HepG2 (cell line): ENCODE measurements around the gene SLC25A38. TPM values are rescaled to one million over a fixed set of nuclear protein-coding genes. Genes with fewer than 3 reads are reported as not detected.

ENCODE experiments used
- CEBPG ChIP-seq: IDR thresholded peaks from 2 replicates; pipeline ENCODE4 v1.6.1; 2016
- ETV5 ChIP-seq: IDR thresholded peaks from 2 replicates; pipeline ENCODE4 v1.6.1; 2018; ENCODE audit warnings: missing biosample characterization, missing genetic modification reagents, inconsistent platforms, borderline replicate concordance
- HOXA7 ChIP-seq: sonication (generic); formaldehyde crosslinking; IDR thresholded peaks from 2 replicates; pipeline ENCODE4 v1.8.1; 2022; ENCODE audit warnings: mild to moderate bottlenecking, missing genetic modification reagents, moderate library complexity
- MED1 ChIP-seq: sonication (generic); formaldehyde crosslinking; IDR thresholded peaks from 2 replicates; pipeline ENCODE4 v1.4.0; 2020; ENCODE audit warnings: missing genetic modification reagents
- MIER3 ChIP-seq: IDR thresholded peaks from 2 replicates; pipeline ENCODE4 v1.6.1; 2016; ENCODE audit warnings: missing compliant biosample characterization, borderline replicate concordance
- RFXANK ChIP-seq: IDR thresholded peaks from 2 replicates; pipeline ENCODE4 v1.6.1; 2016
- SNAPC2 ChIP-seq: sonication (generic); formaldehyde crosslinking; IDR thresholded peaks from 2 replicates; pipeline ENCODE4 v1.8.1; 2022; ENCODE audit warnings: mild to moderate bottlenecking, missing genetic modification reagents
- TBP ChIP-seq: sonication (generic); formaldehyde crosslinking; IDR thresholded peaks from 2 replicates; pipeline ENCODE4 v1.5.0; 2020; ENCODE audit warnings: missing genetic modification reagents
- ZEB1 ChIP-seq: IDR thresholded peaks from 2 replicates; pipeline ENCODE4 v1.6.1; 2012; ENCODE audit warnings: mild to moderate bottlenecking, low read depth, inconsistent platforms; ENCODE audit not compliant: insufficient replicate concordance
- ZNF124 ChIP-seq: sonication (generic); formaldehyde crosslinking; IDR thresholded peaks from 2 replicates; pipeline ENCODE4 v1.4.0; 2020; ENCODE audit warnings: missing genetic modification reagents
- ZNF224 ChIP-seq: sonication (generic); formaldehyde crosslinking; IDR thresholded peaks from 2 replicates; pipeline ENCODE4 v1.5.0; 2020; ENCODE audit warnings: mild to moderate bottlenecking, missing genetic modification reagents
- ZNF30 ChIP-seq: sonication (generic); formaldehyde crosslinking; IDR thresholded peaks from 2 replicates; pipeline ENCODE4 v1.5.0; 2020; ENCODE audit warnings: mild to moderate bottlenecking, missing genetic modification reagents
- ZNF605 ChIP-seq: sonication (generic); formaldehyde crosslinking; IDR thresholded peaks from 2 replicates; pipeline ENCODE4 v1.8.0; 2022; ENCODE audit warnings: mild to moderate bottlenecking, missing genetic modification reagents
- ZNF703 ChIP-seq: sonication (generic); formaldehyde crosslinking; IDR thresholded peaks from 2 replicates; pipeline ENCODE4 v1.5.1; 2020; ENCODE audit warnings: missing genetic modification reagents, mild to moderate bottlenecking, moderate library complexity, borderline replicate concordance
- ZNF788 ChIP-seq: sonication (generic); formaldehyde crosslinking; IDR thresholded peaks from 2 replicates; pipeline ENCODE4 v1.5.0; 2020; ENCODE audit warnings: mild to moderate bottlenecking, missing genetic modification reagents, borderline replicate concordance
- polyA plus RNA-seq, 8 experiments: library from polyadenylated mRNA; depleted of rRNA in 3 of 8; stranded (reverse) in 7 of 8; unstranded in 1 of 8; fragments of >200 nt; fragmentation: Illumina TruSeq in 4 of 8; extraction: Trizol in 4 of 8; gene quantifications; 2 replicates each; pipeline versions ENCODE4 v1.2.1 to v1.2.3, GENCODE V29; 2011 to 2016; ENCODE audit warnings: low read depth in 4 of 8, missing spikeins in 1 of 8, mixed read lengths in 1 of 8; ENCODE audit not compliant: insufficient read depth in 1 of 8
- total RNA-seq, 5 experiments: library from RNA; depleted of rRNA; stranded (reverse); fragments of >200 nt; fragmentation: Illumina TruSeq; extraction: Trizol; gene quantifications; 2 replicates each; pipeline ENCODE4 v1.2.3, GENCODE V29; 2016; ENCODE audit warnings: low read depth in 1 of 5
- TF ChIP-seq, protein P1 (sequence below): sonication (generic); formaldehyde crosslinking; IDR thresholded peaks from 2 replicates; pipeline ENCODE4 v1.8.0; 2022; ENCODE audit warnings: mild to moderate bottlenecking, missing genetic modification reagents, moderate library complexity
- TF ChIP-seq, protein P2 (sequence below): sonication (generic); formaldehyde crosslinking; IDR thresholded peaks from 2 replicates; pipeline ENCODE4 v1.4.0; 2020; ENCODE audit warnings: low read depth, missing genetic modification reagents
- TF ChIP-seq, protein P3 (sequence below): IDR thresholded peaks from 2 replicates; pipeline ENCODE4 v1.6.1; 2016; ENCODE audit warnings: control low read depth
- TF ChIP-seq, protein P4 (sequence below): sonication (generic); formaldehyde crosslinking; conservative IDR thresholded peaks from 2 replicates; pipeline ENCODE4 v1.4.0; 2020; ENCODE audit warnings: missing genetic modification reagents
- TF ChIP-seq, protein P5 (sequence below): IDR thresholded peaks from 2 replicates; pipeline ENCODE4 v1.6.1; 2018; ENCODE audit warnings: missing genetic modification reagents, mild to moderate bottlenecking, missing compliant biosample characterization
- TF ChIP-seq, protein P6 (sequence below): sonication (generic); formaldehyde crosslinking; IDR thresholded peaks from 2 replicates; pipeline ENCODE4 v1.5.0; 2020; ENCODE audit warnings: mild to moderate bottlenecking, missing genetic modification reagents

Gene SLC25A38
- total and polyA plus RNA-seq, 2 of the 13 experiments (the other 11 are each of a cell fraction or from before 2014, with no cell fraction given), result 32.5 to 35.4 TPM

DNA sequence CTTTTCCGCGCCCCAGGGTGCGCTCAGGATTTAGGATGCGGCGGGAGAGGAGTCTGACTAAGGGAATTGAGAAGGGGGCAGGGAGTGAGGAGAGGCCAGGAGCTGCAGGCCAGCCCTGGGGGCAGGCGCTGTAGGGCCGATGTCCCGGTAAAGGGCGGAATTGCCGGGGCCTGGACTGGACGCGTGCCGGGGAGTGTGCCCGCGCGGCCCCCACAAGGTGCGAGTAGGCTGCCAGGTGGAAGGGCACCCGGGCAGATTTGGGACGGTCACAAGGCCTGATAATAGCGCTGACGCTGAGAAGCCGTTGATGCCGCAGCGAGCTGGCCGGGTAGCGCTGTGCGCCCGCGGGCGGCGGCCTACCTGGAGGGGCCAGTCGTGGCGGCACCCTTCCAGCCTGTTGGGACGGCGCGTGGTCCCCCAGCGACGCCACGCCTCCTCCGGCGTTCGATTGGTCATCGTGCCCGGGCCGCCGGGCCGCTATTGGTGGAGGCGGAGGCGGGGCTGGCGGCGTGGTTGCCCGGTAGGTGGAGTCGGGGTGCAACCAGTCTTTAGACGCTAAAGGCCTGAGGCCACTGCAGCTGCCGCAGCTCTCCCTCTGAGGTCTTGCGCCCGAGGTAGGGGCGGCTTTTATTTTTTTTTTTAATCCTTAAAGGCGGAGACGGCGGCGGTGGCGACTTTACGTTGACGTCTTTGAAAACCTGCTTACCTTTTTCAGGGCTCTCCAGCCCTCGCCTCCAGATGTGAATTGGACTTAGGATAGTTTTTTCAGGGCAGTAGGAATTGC lies 903 bp downstream of the SLC25A38 start (continued):
- TF ChIP-seq MED1 (CRISPR knock-in tag) (no peak), TBP (CRISPR knock-in tag) (no peak), HOXA7 (no peak), ETV5 (CRISPR knock-in tag) (peak; percentile 38; the same call in 1 of the 2 replicates), ZNF703 (CRISPR knock-in tag) (no peak), ZEB1 (no peak), ZNF30 (CRISPR knock-in tag) (no peak), ZNF788 (peak; percentile 51; the same call in 1 of the 2 replicates), MIER3 (CRISPR knock-in tag) (no peak), ZNF224 (CRISPR knock-in tag) (no peak), ZNF605 (CRISPR knock-in tag) (no peak), CEBPG (CRISPR knock-in tag) (no peak), ZNF124 (no peak), RFXANK (CRISPR knock-in tag) (no peak), SNAPC2 (CRISPR knock-in tag) (no peak)
- TF ChIP-seq, protein P1, sequence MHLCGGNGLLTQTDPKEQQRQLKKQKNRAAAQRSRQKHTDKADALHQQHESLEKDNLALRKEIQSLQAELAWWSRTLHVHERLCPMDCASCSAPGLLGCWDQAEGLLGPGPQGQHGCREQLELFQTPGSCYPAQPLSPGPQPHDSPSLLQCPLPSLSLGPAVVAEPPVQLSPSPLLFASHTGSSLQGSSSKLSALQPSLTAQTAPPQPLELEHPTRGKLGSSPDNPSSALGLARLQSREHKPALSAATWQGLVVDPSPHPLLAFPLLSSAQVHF, result peak; percentile 26; the same call in 1 of the 2 replicates
- TF ChIP-seq, protein P2, sequence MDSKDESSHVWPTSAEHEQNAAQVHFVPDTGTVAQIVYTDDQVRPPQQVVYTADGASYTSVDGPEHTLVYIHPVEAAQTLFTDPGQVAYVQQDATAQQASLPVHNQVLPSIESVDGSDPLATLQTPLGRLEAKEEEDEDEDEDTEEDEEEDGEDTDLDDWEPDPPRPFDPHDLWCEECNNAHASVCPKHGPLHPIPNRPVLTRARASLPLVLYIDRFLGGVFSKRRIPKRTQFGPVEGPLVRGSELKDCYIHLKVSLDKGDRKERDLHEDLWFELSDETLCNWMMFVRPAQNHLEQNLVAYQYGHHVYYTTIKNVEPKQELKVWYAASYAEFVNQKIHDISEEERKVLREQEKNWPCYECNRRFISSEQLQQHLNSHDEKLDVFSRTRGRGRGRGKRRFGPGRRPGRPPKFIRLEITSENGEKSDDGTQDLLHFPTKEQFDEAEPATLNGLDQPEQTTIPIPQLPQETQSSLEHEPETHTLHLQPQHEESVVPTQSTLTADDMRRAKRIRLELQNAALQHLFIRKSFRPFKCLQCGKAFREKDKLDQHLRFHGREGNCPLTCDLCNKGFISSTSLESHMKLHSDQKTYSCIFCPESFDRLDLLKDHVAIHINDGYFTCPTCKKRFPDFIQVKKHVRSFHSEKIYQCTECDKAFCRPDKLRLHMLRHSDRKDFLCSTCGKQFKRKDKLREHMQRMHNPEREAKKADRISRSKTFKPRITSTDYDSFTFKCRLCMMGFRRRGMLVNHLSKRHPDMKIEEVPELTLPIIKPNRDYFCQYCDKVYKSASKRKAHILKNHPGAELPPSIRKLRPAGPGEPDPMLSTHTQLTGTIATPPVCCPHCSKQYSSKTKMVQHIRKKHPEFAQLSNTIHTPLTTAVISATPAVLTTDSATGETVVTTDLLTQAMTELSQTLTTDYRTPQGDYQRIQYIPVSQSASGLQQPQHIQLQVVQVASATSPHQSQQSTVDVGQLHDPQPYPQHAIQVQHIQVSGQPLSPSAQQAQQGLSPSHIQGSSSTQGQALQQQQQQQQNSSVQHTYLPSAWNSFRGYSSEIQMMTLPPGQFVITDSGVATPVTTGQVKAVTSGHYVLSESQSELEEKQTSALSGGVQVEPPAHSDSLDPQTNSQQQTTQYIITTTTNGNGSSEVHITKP, result peak; percentile 17; the same call in 1 of the 2 replicates
- TF ChIP-seq, protein P3, sequence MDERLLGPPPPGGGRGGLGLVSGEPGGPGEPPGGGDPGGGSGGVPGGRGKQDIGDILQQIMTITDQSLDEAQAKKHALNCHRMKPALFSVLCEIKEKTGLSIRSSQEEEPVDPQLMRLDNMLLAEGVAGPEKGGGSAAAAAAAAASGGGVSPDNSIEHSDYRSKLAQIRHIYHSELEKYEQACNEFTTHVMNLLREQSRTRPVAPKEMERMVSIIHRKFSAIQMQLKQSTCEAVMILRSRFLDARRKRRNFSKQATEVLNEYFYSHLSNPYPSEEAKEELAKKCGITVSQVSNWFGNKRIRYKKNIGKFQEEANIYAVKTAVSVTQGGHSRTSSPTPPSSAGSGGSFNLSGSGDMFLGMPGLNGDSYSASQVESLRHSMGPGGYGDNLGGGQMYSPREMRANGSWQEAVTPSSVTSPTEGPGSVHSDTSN (CRISPR knock-in tag), result no peak
- TF ChIP-seq, protein P4, sequence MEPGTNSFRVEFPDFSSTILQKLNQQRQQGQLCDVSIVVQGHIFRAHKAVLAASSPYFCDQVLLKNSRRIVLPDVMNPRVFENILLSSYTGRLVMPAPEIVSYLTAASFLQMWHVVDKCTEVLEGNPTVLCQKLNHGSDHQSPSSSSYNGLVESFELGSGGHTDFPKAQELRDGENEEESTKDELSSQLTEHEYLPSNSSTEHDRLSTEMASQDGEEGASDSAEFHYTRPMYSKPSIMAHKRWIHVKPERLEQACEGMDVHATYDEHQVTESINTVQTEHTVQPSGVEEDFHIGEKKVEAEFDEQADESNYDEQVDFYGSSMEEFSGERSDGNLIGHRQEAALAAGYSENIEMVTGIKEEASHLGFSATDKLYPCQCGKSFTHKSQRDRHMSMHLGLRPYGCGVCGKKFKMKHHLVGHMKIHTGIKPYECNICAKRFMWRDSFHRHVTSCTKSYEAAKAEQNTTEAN, result peak; percentile 59; the same call in 1 of the 2 replicates
- TF ChIP-seq, protein P5, sequence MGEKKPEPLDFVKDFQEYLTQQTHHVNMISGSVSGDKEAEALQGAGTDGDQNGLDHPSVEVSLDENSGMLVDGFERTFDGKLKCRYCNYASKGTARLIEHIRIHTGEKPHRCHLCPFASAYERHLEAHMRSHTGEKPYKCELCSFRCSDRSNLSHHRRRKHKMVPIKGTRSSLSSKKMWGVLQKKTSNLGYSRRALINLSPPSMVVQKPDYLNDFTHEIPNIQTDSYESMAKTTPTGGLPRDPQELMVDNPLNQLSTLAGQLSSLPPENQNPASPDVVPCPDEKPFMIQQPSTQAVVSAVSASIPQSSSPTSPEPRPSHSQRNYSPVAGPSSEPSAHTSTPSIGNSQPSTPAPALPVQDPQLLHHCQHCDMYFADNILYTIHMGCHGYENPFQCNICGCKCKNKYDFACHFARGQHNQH (CRISPR knock-in tag), result peak; percentile 55; the same call in 1 of the 2 replicates
- TF ChIP-seq, protein P6, sequence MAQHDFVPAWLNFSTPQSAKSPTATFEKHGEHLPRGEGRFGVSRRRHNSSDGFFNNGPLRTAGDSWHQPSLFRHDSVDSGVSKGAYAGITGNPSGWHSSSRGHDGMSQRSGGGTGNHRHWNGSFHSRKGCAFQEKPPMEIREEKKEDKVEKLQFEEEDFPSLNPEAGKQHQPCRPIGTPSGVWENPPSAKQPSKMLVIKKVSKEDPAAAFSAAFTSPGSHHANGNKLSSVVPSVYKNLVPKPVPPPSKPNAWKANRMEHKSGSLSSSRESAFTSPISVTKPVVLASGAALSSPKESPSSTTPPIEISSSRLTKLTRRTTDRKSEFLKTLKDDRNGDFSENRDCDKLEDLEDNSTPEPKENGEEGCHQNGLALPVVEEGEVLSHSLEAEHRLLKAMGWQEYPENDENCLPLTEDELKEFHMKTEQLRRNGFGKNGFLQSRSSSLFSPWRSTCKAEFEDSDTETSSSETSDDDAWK, result no peak
